Adrenal gland (tissue), 5 donors: ENCODE results near the gene KDM2B.

Experiments used
- CTCF ChIP-seq, 6 experiments: fragments of 450-650 bp in 4 of 6; fragments of 200-600 bp in 2 of 6; sonication (generic) in 1 of 6; IDR thresholded peaks; 1 replicate in 5 of 6; 2 replicates in 1 of 6; pipeline versions ENCODE4 v1.5.1 to v1.8.0; 2016 to 2021; ENCODE audit warnings: antibody characterized with exemption in 6 of 6, mild to moderate bottlenecking in 2 of 6, moderate library complexity in 1 of 6
- POLR2A ChIP-seq, 2 donors: fragments of 450-650 bp; IDR thresholded peaks; one replicate each; pipeline ENCODE4 v1.6.1; 2017; ENCODE audit warnings: antibody characterized with exemption in 2 of 2, mild to moderate bottlenecking in 2 of 2, moderate library complexity in 1 of 2
- donor health status: DM: no; HTN: no; CAD: no.

DNA sequence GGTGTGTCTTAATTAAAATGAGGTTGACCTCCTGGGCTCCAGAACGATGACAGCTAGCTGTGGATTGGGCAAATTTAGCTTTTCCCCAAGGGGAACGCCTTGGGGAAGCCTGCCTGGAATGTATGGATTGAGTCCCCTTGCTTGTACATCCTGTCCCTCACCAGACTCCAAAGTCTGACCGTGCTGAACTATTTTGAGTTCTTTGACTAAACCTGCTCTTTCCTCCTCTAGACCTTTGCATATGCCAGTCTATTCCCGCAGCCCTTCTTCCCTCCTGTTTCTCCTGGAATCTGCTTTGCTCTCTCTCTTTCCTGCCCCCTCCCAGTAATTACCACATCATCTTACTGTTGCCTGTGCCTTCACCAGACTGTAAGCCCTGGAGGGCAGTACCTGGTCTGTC, 11.5 kb upstream of the KDM2B start:
- no peak for TF ChIP-seq POLR2A (IDR thresholded peaks at IDR 0.05)
- no peak for TF ChIP-seq CTCF (IDR thresholded peaks at IDR 0.05)
